Gastrocnemius medialis (tissue), 4 donors: ENCODE measurements around the gene NUFIP2. TPM values are rescaled to one million over a fixed set of nuclear protein-coding genes. Genes with fewer than 3 reads are reported as not detected.
"Not testable (repeated sequence)": the region's sequence is repeated elsewhere in the genome, so short reads cannot be mapped to it uniquely, and the experiment has no call there.

Experiments
- ATAC-seq, 2 donors: fragments of 150-250 bp; one replicate each; pipeline ENCODE4 v1.9.1; 2016
- DNase-seq, 2 donors: peaks; one replicate each; pipeline ENCODE4 v3.0.0-alpha.2; 2019
- H3K27ac ChIP-seq, 4 donors: fragments of 200-600 bp; sonication (generic); 1 replicate in 1 of 4; 2 replicates in 3 of 4; pipeline ENCODE4 v1.5.1; 2016 to 2018; ENCODE audit warnings: mild to moderate bottlenecking in 2 of 4, moderate library complexity in 1 of 4
- H3K27me3 ChIP-seq, 3 donors: fragments of 200-600 bp; sonication (generic) in 2 of 3; 1 replicate in 1 of 3; 2 replicates in 2 of 3; pipeline versions ENCODE4 v1.5.1 to v1.6.0; 2016 to 2019; ENCODE audit warnings: mild to moderate bottlenecking in 1 of 3, moderate library complexity in 1 of 3
- H3K36me3 ChIP-seq, 2 donors: fragments of 200-600 bp; sonication (generic) in 1 of 2; one replicate each; pipeline ENCODE4 v1.5.1; 2017 to 2018
- H3K4me1 ChIP-seq, 2 donors: fragments of 200-600 bp; sonication (generic) in 1 of 2; one replicate each; pipeline ENCODE4 v1.5.1; 2016 to 2017; ENCODE audit warnings: mild to moderate bottlenecking in 2 of 2
- H3K4me3 ChIP-seq, 4 donors: fragments of 200-600 bp; sonication (generic) in 3 of 4; 1 replicate in 1 of 4; 2 replicates in 3 of 4; pipeline ENCODE4 v1.5.1; 2016 to 2019; ENCODE audit warnings: mild to moderate bottlenecking in 2 of 4
- H3K9me3 ChIP-seq, 3 donors: fragments of 200-600 bp; sonication (generic) in 2 of 3; 1 replicate in 1 of 3; 2 replicates in 2 of 3; pipeline ENCODE4 v1.5.1; 2016 to 2019
- CTCF ChIP-seq, 5 experiments: fragments of 450-650 bp in 3 of 5; fragments of 200-600 bp in 2 of 5; sonication (generic) in 2 of 5; IDR thresholded peaks in 4 of 5; conservative IDR thresholded peaks in 1 of 5; 1 replicate in 4 of 5; 2 replicates in 1 of 5; pipeline ENCODE4 v1.5.1; 2016 to 2019; ENCODE audit warnings: antibody characterized with exemption in 5 of 5, mild to moderate bottlenecking in 3 of 5, moderate library complexity in 3 of 5
- POLR2A ChIP-seq, 2 donors: fragments of 450-650 bp; IDR thresholded peaks; one replicate each; pipeline ENCODE4 v1.6.1; 2017; ENCODE audit warnings: antibody characterized with exemption in 2 of 2, mild to moderate bottlenecking in 2 of 2, moderate library complexity in 2 of 2
- in situ Hi-C, 4 donors: fragments of 200-750 bp; cut with MboI; loops; one replicate each; pipeline versions ENCODE4 v1.15.0 to v1.8.0; 2017; ENCODE audit warnings: low sequenced_read_pairs in 4 of 4
- intact Hi-C: fragments of 100-400 bp; cut with DNase I; formaldehyde crosslinking; loops from one replicate; pipeline ENCODE4 v1.15.1; 2023; ENCODE audit warnings: low total_unique reads
- total RNA-seq, 4 donors: library from RNA; depleted of rRNA; stranded (reverse); fragments of >200 nt; gene quantifications; one replicate each; pipeline versions ENCODE4 v1.1.0 to v1.2.3, GENCODE V29; 2016

Gene NUFIP2
- total RNA-seq, 4 donors from 2014 or later, result 20.0 to 33.7 (median 27.8) TPM

GRCh38 chr17:29237476-29238132 lies 56.3 kb downstream of the NUFIP2 start:
- TF ChIP-seq POLR2A (IDR thresholded peaks at IDR 0.05), result no peak
- TF ChIP-seq CTCF (IDR thresholded peaks at IDR 0.05 in 4 of 5, conservative IDR thresholded peaks at IDR 0.05 in 1 of 5), result no peak
- Histone ChIP-seq H3K4me1 (no peaks in the 10 kb centered on the region), H3K9me3 (no peaks in the 10 kb centered on the region), H3K27me3 (no peaks in the 10 kb centered on the region), H3K27ac (no peak overlapping the region), H3K4me3 (no peak overlapping the region), H3K36me3 (no peaks in the 10 kb centered on the region)
- intact Hi-C loops (no loop called here), in situ Hi-C loops (no loop called here)
- ATAC-seq (no peak), DNase-seq (no peak)

- DNase-seq (no peak), ATAC-seq (no peak)
- intact Hi-C loops, result no loop called here
- no peaks in the 10 kb centered on the region for H3K9me3 ChIP-seq
- H3K27ac ChIP-seq, result no peak overlapping the region
- H3K4me3 ChIP-seq, result no peak overlapping the region
- no peaks in the 10 kb centered on the region for H3K27me3 ChIP-seq
- TF ChIP-seq CTCF (IDR thresholded peaks at IDR 0.05 in 4 of 5, conservative IDR thresholded peaks at IDR 0.05 in 1 of 5), result no peak
- in situ Hi-C loops, result no loop called here
- no peaks in the 10 kb centered on the region for H3K36me3 ChIP-seq
- H3K4me1 ChIP-seq, result no peaks in the 10 kb centered on the region
These were observed 58.0 kb downstream of the NUFIP2 start for GRCh38 chr17:29235904-29236303.

- H3K4me1 ChIP-seq, in situ Hi-C loops, DNase-seq, H3K27ac ChIP-seq, ATAC-seq, intact Hi-C loops, H3K27me3 ChIP-seq, H3K4me3 ChIP-seq, H3K9me3 ChIP-seq, H3K36me3 ChIP-seq: not testable (repeated sequence)
These were observed 59.0 kb downstream of the NUFIP2 start for GRCh38 chr17:29234972-29235371.

- no peak for TF ChIP-seq CTCF (IDR thresholded peaks at IDR 0.05 in 4 of 5, conservative IDR thresholded peaks at IDR 0.05 in 1 of 5)
- TF ChIP-seq POLR2A (IDR thresholded peaks at IDR 0.05), result no peak
- DNase-seq, result no peak
- H3K9me3 ChIP-seq, result no peaks in the 10 kb centered on the region
- H3K4me1 ChIP-seq, result no peaks in the 10 kb centered on the region
- no peaks in the 10 kb centered on the region for H3K36me3 ChIP-seq
- in situ Hi-C loops (no loop called here), intact Hi-C loops (no loop called here)
- no peak for ATAC-seq
- H3K4me3 ChIP-seq, result no peak overlapping the region
- H3K27ac ChIP-seq, result no peak overlapping the region
- H3K27me3 ChIP-seq, result no peaks in the 10 kb centered on the region
These were observed 60.6 kb downstream of the NUFIP2 start for GRCh38 chr17:29233301-29233700.

- H3K9me3 ChIP-seq, result no peaks in the 10 kb centered on the region
- ATAC-seq (no peak), DNase-seq (no peak)
- no peaks in the 10 kb centered on the region for H3K36me3 ChIP-seq
- in situ Hi-C loops (loop anchor here in 2 of 4 donors (10.0 kb wide), 2 partner anchors 71 to 81 kb away; no protein-coding TSS in a partner anchor), intact Hi-C loops (no loop called here)
- H3K27me3 ChIP-seq, result no peaks in the 10 kb centered on the region
- H3K4me3 ChIP-seq, result no peak overlapping the region
- no peak overlapping the region for H3K27ac ChIP-seq
- TF ChIP-seq CTCF (IDR thresholded peaks at IDR 0.05 in 4 of 5, conservative IDR thresholded peaks at IDR 0.05 in 1 of 5) (no peak), POLR2A (IDR thresholded peaks at IDR 0.05) (no peak)
- H3K4me1 ChIP-seq, result no peaks in the 10 kb centered on the region
These were observed 68.6 kb downstream of the NUFIP2 start for GRCh38 chr17:29225396-29225795.

- H3K4me3 ChIP-seq, H3K36me3 ChIP-seq, ATAC-seq, intact Hi-C loops, H3K27ac ChIP-seq, H3K4me1 ChIP-seq, H3K27me3 ChIP-seq, DNase-seq, H3K9me3 ChIP-seq: not testable (repeated sequence)
- in situ Hi-C loops, result loop anchor here in 2 of 4 donors (10.0 kb wide), 2 partner anchors 67 to 77 kb away; no protein-coding TSS in a partner anchor
These were observed 72.6 kb downstream of the NUFIP2 start for GRCh38 chr17:29221338-29221737.
